ENCODE results near the gene OSBPL2. TPM values are rescaled to one million over a fixed set of nuclear protein-coding genes. Genes with fewer than 3 reads are reported as not detected.

OSBPL2 gene
- total RNA-seq, 1 experiment from 2014 or later, result 49.5 TPM

GRCh38 chr20:62327726-62328495, 89.6 kb downstream of the OSBPL2 start:
- Mint-ChIP-seq H3K4me3 (no peak overlapping the region), H3K27me3 (ENCODE audit: low read depth) (no peaks in the 10 kb centered on the region), H3K36me3 (peaks cover 46% of the 10 kb centered on the region), H3K4me1 (no peaks in the 10 kb centered on the region), H3K9me3 (0 out of 2 replicates have a peak, but pooled peaks cover 4% of the 10 kb centered on the region), H3K27ac (no peak overlapping the region)
- ATAC-seq, result no peak
- no peak for DNase-seq (ENCODE audit: low spot score)
- TF ChIP-seq STAT6 (CRISPR knock-in tag; conservative IDR thresholded peaks at IDR 0.05; ENCODE audit: low read depth), result no peak
- TF ChIP-seq MAX (CRISPR knock-in tag; IDR thresholded peaks at IDR 0.05), result no peak
- no peak for TF ChIP-seq ETV6 (CRISPR knock-in tag; IDR thresholded peaks at IDR 0.05)
- no peak for TF ChIP-seq CDX4 (CRISPR knock-in tag; IDR thresholded peaks at IDR 0.05; ENCODE audit: borderline replicate concordance)
- no peak for TF ChIP-seq ERG (CRISPR knock-in tag; IDR thresholded peaks at IDR 0.05)
- TF ChIP-seq IRF1 (CRISPR knock-in tag; IDR thresholded peaks at IDR 0.05), result no peak
- no peak for TF ChIP-seq SMAD4 (CRISPR knock-in tag; IDR thresholded peaks at IDR 0.05)
- TF ChIP-seq NR1H2 (CRISPR knock-in tag; IDR thresholded peaks at IDR 0.05), result no peak
- TF ChIP-seq GRHL2 (CRISPR knock-in tag; IDR thresholded peaks at IDR 0.05; ENCODE audit: insufficient replicate concordance, severe bottlenecking), result no peak
- no peak for TF ChIP-seq CREB1 (CRISPR knock-in tag; IDR thresholded peaks at IDR 0.05)
- no peak for TF ChIP-seq ZBTB43 (CRISPR knock-in tag; IDR thresholded peaks at IDR 0.05)
- TF ChIP-seq RELA (CRISPR knock-in tag; IDR thresholded peaks at IDR 0.05; ENCODE audit: borderline replicate concordance), result no peak
- no peak for TF ChIP-seq CBFB (CRISPR knock-in tag; IDR thresholded peaks at IDR 0.05; ENCODE audit: low read depth)
- TF ChIP-seq ZNF219 (CRISPR knock-in tag; IDR thresholded peaks at IDR 0.05; ENCODE audit: borderline replicate concordance), result no peak
- CTCF ChIA-PET, result interaction anchor here (1.0 to 1.1 kb wide), 2 partner anchors 35 to 55 kb away, joined by 4 to 9 read pairs; no protein-coding TSS in a partner anchor
- POLR2A ChIA-PET, result no interaction called here

- no peak for ATAC-seq
- Mint-ChIP-seq H3K4me3 (no peak overlapping the region), H3K36me3 (peaks cover 46% of the 10 kb centered on the region), H3K27ac (no peak overlapping the region), H3K27me3 (ENCODE audit: low read depth) (no peaks in the 10 kb centered on the region), H3K4me1 (no peaks in the 10 kb centered on the region), H3K9me3 (0 out of 2 replicates have a peak, but pooled peaks cover 4% of the 10 kb centered on the region)
- no peak for DNase-seq (ENCODE audit: low spot score)
- CTCF ChIA-PET, result interaction anchor here (0.5 to 1.5 kb wide), 4 partner anchors 37 to 58 kb away, joined by 5 to 9 read pairs (median 7); partner anchors contain the start of gene RPS21
- POLR2A ChIA-PET, result no interaction called here
- no peak for TF ChIP-seq CREB1 (CRISPR knock-in tag; IDR thresholded peaks at IDR 0.05)
- TF ChIP-seq SP1 (CRISPR knock-in tag; conservative IDR thresholded peaks at IDR 0.05), result no peak
- no peak for TF ChIP-seq ZNF532 (CRISPR knock-in tag; IDR thresholded peaks at IDR 0.05; ENCODE audit: borderline replicate concordance)
- no peak for TF ChIP-seq ESRRA (CRISPR knock-in tag; IDR thresholded peaks at IDR 0.05; ENCODE audit: borderline replicate concordance)
- no peak for TF ChIP-seq SMAD4 (CRISPR knock-in tag; IDR thresholded peaks at IDR 0.05)
- no peak for TF ChIP-seq KAT7 (CRISPR knock-in tag; IDR thresholded peaks at IDR 0.05; ENCODE audit: borderline replicate concordance)
- no peak for TF ChIP-seq CREM (CRISPR knock-in tag; IDR thresholded peaks at IDR 0.05)
- TF ChIP-seq ATF3 (CRISPR knock-in tag; conservative IDR thresholded peaks at IDR 0.05), result no peak
- TF ChIP-seq ZNF263 (CRISPR knock-in tag; IDR thresholded peaks at IDR 0.05; ENCODE audit: low read depth), result no peak
Observed at GRCh38 chr20:62328684-62329388, 90.5 kb downstream of the OSBPL2 start.

Measured in WTC11 (cell line).